Activated CD4-positive, alpha-beta T cell treated with anti-CD3 and anti-CD28 coated beads, Interleukin-2, amount 10 ng/mL, durations not matched to agents 7 days and 5 days (primary cell): ENCODE data around the gene RFT1. TPM values are rescaled to one million over a fixed set of nuclear protein-coding genes. Genes with fewer than 3 reads are reported as not detected.

ENCODE experiments used
- CTCF ChIA-PET: fragments of 350-600 bp; sonication (Branson Sonifier 250); formaldehyde crosslinking; loops from one replicate; lab custom pipeline; 2021; ENCODE audit warnings: antibody characterized with exemption; lab: Charles Lee
- POLR2A ChIA-PET: fragments of 350-600 bp; sonication (Branson Sonifier 250); formaldehyde crosslinking; loops from one replicate; lab custom pipeline; 2021; ENCODE audit warnings: antibody characterized with exemption; lab: Charles Lee
- DNase-seq: peaks from one replicate; pipeline ENCODE4 v3.0.0-alpha.2; 2020
- H3K27ac Mint-ChIP-seq: one replicate; pipeline ENCODE4 v1.8.0; 2021; ENCODE audit warnings: mild to moderate bottlenecking, moderate library complexity, mixed read lengths
- H3K27me3 Mint-ChIP-seq: one replicate; pipeline ENCODE4 v1.8.0; 2021; ENCODE audit warnings: mixed read lengths
- H3K36me3 Mint-ChIP-seq: one replicate; pipeline ENCODE4 v1.8.0; 2021; ENCODE audit warnings: low read depth, mixed read lengths
- H3K4me1 Mint-ChIP-seq: one replicate; pipeline ENCODE4 v1.8.0; 2021; ENCODE audit warnings: mixed read lengths
- H3K4me3 Mint-ChIP-seq: one replicate; pipeline ENCODE4 v1.8.0; 2021; ENCODE audit warnings: mild to moderate bottlenecking, moderate library complexity, mixed read lengths
- H3K9me3 Mint-ChIP-seq: one replicate; pipeline ENCODE4 v1.8.0; 2021; ENCODE audit warnings: mixed read lengths
- total RNA-seq, 2 experiments: library from RNA; stranded (reverse); gene quantifications; one replicate each; pipeline ENCODE4 v1.2.3, GENCODE V29; 2021

RFT1 gene
- total RNA-seq, 2 experiments from 2014 or later = 33.3 to 34.1 TPM

GRCh38 chr3:53083949-53084309 lies 46.3 kb downstream of the RFT1 start:
- no peaks in the 10 kb centered on the region for H3K4me1 Mint-ChIP-seq
- no peak for DNase-seq
- POLR2A ChIA-PET = no interaction called here
- no peak overlapping the region for H3K27ac Mint-ChIP-seq
- CTCF ChIA-PET = interaction anchor here (1.3 to 1.7 kb wide), 2 partner anchors 25 to 153 kb away, joined by 3 to 6 read pairs; no protein-coding TSS in a partner anchor
- no peaks in the 10 kb centered on the region for H3K9me3 Mint-ChIP-seq
- H3K4me3 Mint-ChIP-seq = no peak overlapping the region
- peaks cover 14% of the 10 kb centered on the region for H3K36me3 Mint-ChIP-seq
- no peaks in the 10 kb centered on the region for H3K27me3 Mint-ChIP-seq

DNA sequence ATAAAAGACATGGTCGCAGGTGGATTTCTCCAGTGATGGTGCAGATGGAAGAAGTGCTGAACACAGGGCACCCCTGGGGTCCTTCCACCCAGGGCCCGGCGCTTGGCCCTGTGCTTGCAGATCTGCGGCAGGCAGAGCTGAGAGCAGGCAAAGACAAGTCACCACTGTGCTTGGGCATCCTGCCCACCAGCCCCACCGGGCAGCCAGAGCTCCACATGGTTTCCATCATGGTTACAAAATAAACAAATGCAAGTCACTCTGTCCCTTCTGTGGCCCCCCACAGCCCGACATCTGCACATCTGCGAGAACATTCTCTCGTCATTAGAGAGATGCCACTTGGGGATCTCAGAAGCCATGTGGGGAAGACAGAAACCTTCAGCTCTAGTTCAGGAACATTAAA lies 46.7 kb downstream of the RFT1 start:
- Mint-ChIP-seq H3K27ac (no peak overlapping the region), H3K27me3 (no peaks in the 10 kb centered on the region), H3K4me1 (no peaks in the 10 kb centered on the region), H3K9me3 (no peaks in the 10 kb centered on the region), H3K36me3 (peaks cover 14% of the 10 kb centered on the region), H3K4me3 (no peak overlapping the region)
- no peak for DNase-seq
- ChIA-PET POLR2A (no interaction called here), CTCF (interaction anchor here (1.3 to 1.7 kb wide), 2 partner anchors 25 to 152 kb away, joined by 3 to 6 read pairs; no protein-coding TSS in a partner anchor)

DNA sequence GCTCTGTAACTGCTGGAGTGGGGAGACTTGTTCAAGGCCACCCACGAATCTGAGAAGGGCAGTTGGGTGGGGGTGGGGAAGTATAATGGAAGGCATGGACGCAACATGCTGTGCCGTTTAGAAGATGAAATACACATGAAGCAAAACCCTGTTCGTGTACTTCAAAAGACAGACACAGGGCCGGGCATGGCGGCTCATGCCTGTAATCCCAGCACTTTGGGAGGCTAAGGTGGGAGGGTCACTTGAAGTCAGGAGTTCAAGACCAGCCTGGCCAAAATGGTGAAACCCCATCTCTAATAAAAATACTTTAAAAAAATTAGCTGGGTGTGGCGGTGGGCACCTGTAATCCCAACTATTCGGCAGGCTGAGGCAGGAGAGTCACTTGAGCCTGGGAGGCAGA lies 47.5 kb downstream of the RFT1 start:
- CTCF ChIA-PET = interaction anchor here (1.7 kb wide), 1 partner anchor 26 kb away, joined by 6 read pairs; no protein-coding TSS in a partner anchor
- no peaks in the 10 kb centered on the region for H3K27me3 Mint-ChIP-seq
- POLR2A ChIA-PET = no interaction called here
- no peak for DNase-seq
- H3K27ac Mint-ChIP-seq = no peak overlapping the region
- peaks cover 11% of the 10 kb centered on the region for H3K36me3 Mint-ChIP-seq
- no peaks in the 10 kb centered on the region for H3K9me3 Mint-ChIP-seq
- H3K4me1 Mint-ChIP-seq = no peaks in the 10 kb centered on the region
- no peak overlapping the region for H3K4me3 Mint-ChIP-seq

- peak overlapping the region; percentile 17 for H3K27ac Mint-ChIP-seq
- no peaks in the 10 kb centered on the region for H3K27me3 Mint-ChIP-seq
- no peaks in the 10 kb centered on the region for H3K4me1 Mint-ChIP-seq
- ChIA-PET CTCF (interaction anchor here (1.2 kb wide), 1 partner anchor 12 kb away, joined by 4 read pairs; no protein-coding TSS in a partner anchor), POLR2A (no interaction called here)
- H3K36me3 Mint-ChIP-seq = peaks cover 7% of the 10 kb centered on the region
- no peak overlapping the region for H3K4me3 Mint-ChIP-seq
- no peaks in the 10 kb centered on the region for H3K9me3 Mint-ChIP-seq
- DNase-seq = no peak
Observed at GRCh38 chr3:53081318-53081717, 48.9 kb downstream of the RFT1 start.

GRCh38 chr3:53080612-53081205 lies 49.5 kb downstream of the RFT1 start:
- ChIA-PET CTCF (interaction anchor here (1.2 kb wide), 3 partner anchors 13 to 149 kb away, joined by 3 to 4 read pairs (median 3); no protein-coding TSS in a partner anchor), POLR2A (no interaction called here)
- no peak for DNase-seq
- peaks cover 7% of the 10 kb centered on the region for H3K36me3 Mint-ChIP-seq
- no peaks in the 10 kb centered on the region for H3K9me3 Mint-ChIP-seq
- no peaks in the 10 kb centered on the region for H3K27me3 Mint-ChIP-seq
- H3K27ac Mint-ChIP-seq = no peak overlapping the region
- no peaks in the 10 kb centered on the region for H3K4me1 Mint-ChIP-seq
- H3K4me3 Mint-ChIP-seq = no peak overlapping the region

- Mint-ChIP-seq H3K4me1 (no peaks in the 10 kb centered on the region), H3K27ac (no peak overlapping the region), H3K9me3 (no peaks in the 10 kb centered on the region), H3K4me3 (no peak overlapping the region), H3K36me3 (peaks cover 7% of the 10 kb centered on the region), H3K27me3 (no peaks in the 10 kb centered on the region)
- CTCF ChIA-PET = interaction anchor here (0.7 to 1.2 kb wide), 4 partner anchors 9 to 148 kb away, joined by 3 to 4 read pairs (median 3); no protein-coding TSS in a partner anchor
- POLR2A ChIA-PET = no interaction called here
- DNase-seq = no peak
Observed at GRCh38 chr3:53079791-53080555, 50.3 kb downstream of the RFT1 start.

GRCh38 chr3:53079147-53079546 lies 51.1 kb downstream of the RFT1 start:
- ChIA-PET CTCF (interaction anchor here (0.7 to 1.2 kb wide), 4 partner anchors 10 to 148 kb away, joined by 3 read pairs; no protein-coding TSS in a partner anchor), POLR2A (no interaction called here)
- H3K27me3 Mint-ChIP-seq = no peaks in the 10 kb centered on the region
- H3K4me3 Mint-ChIP-seq = no peak overlapping the region
- no peak overlapping the region for H3K27ac Mint-ChIP-seq
- H3K4me1 Mint-ChIP-seq = peaks cover 5% of the 10 kb centered on the region
- H3K36me3 Mint-ChIP-seq = peaks cover 5% of the 10 kb centered on the region
- DNase-seq = no peak
- no peaks in the 10 kb centered on the region for H3K9me3 Mint-ChIP-seq

DNA sequence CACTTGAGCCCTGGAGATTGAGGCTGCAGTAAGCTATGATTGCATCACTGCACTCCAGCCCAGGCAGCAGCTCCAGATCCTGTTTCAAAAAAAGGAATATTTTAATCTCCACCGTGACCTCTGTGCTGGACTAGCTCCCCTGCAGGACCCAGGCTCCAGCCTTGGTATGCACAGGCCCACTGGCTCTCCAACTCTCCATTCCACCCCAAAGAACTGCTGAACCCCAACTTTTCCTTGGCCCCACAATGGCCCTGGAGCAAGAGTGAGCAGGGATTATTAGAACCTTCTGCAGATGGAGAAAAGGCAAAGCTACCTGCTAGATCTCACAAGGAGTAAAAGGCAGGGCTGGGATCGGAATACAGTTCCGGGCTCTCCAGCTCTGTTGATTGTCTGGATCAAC lies 51.6 kb downstream of the RFT1 start:
- CTCF ChIA-PET = interaction anchor here (0.7 kb wide), 1 partner anchor 10 kb away, joined by 3 read pairs; no protein-coding TSS in a partner anchor
- DNase-seq = no peak
- H3K4me1 Mint-ChIP-seq = peaks cover 6% of the 10 kb centered on the region
- no peak overlapping the region for H3K27ac Mint-ChIP-seq
- POLR2A ChIA-PET = no interaction called here
- peaks cover 1% of the 10 kb centered on the region for H3K36me3 Mint-ChIP-seq
- H3K27me3 Mint-ChIP-seq = no peaks in the 10 kb centered on the region
- H3K9me3 Mint-ChIP-seq = no peaks in the 10 kb centered on the region
- no peak overlapping the region for H3K4me3 Mint-ChIP-seq

DNA sequence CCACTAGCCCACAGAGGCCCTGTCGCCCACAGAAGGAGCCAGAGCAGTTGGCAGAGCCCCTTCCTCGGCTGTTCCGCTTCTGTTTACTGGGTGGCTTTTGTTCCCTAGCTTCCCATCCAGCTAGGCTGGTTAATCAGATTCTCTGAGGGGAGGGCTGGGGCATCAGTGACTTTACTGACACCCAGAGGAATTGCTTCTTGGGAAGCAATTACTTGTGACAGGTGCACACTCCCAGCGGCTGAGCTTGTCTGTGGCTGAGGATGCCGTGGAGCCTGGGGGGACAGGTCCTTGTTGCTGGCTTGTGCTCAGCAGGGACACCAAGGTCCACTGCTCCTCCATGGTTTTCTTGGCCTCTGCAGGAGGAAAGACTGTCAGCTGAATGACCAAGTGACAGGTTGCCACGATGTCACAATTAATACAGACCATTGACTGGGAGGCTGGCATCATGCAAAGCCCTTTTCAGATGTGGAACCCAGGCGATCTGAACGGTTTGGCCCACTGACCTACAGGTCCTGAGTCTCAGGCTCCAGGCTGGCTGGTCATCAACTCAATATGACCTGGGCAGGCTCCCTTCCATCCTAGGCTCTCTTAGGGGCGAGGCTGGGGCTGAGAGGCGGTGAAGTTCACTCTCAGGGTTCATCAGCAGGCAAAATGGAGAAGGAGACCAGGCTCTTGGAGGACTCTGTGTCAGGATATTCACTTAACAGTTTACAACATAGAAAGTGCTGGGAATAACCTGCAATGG lies 52.6 kb downstream of the RFT1 start:
- H3K4me1 Mint-ChIP-seq = peaks cover 16% of the 10 kb centered on the region

GRCh38 chr3:53075743-53076140 lies 54.5 kb downstream of the RFT1 start:
- ChIA-PET POLR2A (no interaction called here), CTCF (no interaction called here)
- no peak for DNase-seq
- no peaks in the 10 kb centered on the region for H3K27me3 Mint-ChIP-seq
- H3K27ac Mint-ChIP-seq = no peak overlapping the region
- peaks cover 24% of the 10 kb centered on the region for H3K4me1 Mint-ChIP-seq
- no peak overlapping the region for H3K4me3 Mint-ChIP-seq
- H3K36me3 Mint-ChIP-seq = no peaks in the 10 kb centered on the region
- H3K9me3 Mint-ChIP-seq = no peaks in the 10 kb centered on the region

More for the DNA sequence above, 52.6 kb downstream of the RFT1 start:
- Mint-ChIP-seq H3K4me3 (no peak overlapping the region), H3K9me3 (no peaks in the 10 kb centered on the region), H3K27me3 (no peaks in the 10 kb centered on the region), H3K36me3 (no peaks in the 10 kb centered on the region), H3K27ac (no peak overlapping the region)
- DNase-seq = no peak
- ChIA-PET POLR2A (no interaction called here), CTCF (no interaction called here)

GRCh38 chr3:53074761-53075742 lies 55.2 kb downstream of the RFT1 start:
- no peaks in the 10 kb centered on the region for H3K36me3 Mint-ChIP-seq
- POLR2A ChIA-PET = no interaction called here
- peak overlapping the region; percentile 64 for H3K27ac Mint-ChIP-seq
- H3K4me3 Mint-ChIP-seq = no peak overlapping the region
- peaks cover 24% of the 10 kb centered on the region for H3K4me1 Mint-ChIP-seq
- no peak for DNase-seq
- H3K9me3 Mint-ChIP-seq = no peaks in the 10 kb centered on the region
- no peaks in the 10 kb centered on the region for H3K27me3 Mint-ChIP-seq
- CTCF ChIA-PET = interaction anchor here (1.3 kb wide), 1 partner anchor 16 kb away, joined by 3 read pairs; no protein-coding TSS in a partner anchor

DNA sequence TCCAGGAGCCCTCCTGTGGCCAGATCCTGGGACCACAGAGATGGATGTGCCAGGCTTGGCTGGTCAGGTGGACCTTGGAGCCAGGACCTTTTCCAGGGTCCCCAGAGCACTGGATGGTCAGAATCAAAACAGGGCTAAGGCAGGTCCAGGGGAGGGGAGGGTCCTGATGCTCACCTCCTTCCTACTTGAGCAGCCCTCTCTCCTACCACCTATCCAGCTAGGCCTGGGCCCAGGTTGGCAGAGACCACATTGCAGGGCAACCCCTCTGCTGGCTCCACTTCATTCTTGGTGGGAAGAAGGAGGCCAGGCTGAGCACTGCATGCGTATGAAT lies 55.9 kb downstream of the RFT1 start:
- Mint-ChIP-seq H3K9me3 (no peaks in the 10 kb centered on the region), H3K4me3 (no peak overlapping the region), H3K27ac (peak overlapping the region; percentile 64), H3K36me3 (no peaks in the 10 kb centered on the region), H3K27me3 (no peaks in the 10 kb centered on the region), H3K4me1 (peaks cover 24% of the 10 kb centered on the region)
- ChIA-PET POLR2A (no interaction called here), CTCF (interaction anchor here (1.3 kb wide), 1 partner anchor 17 kb away, joined by 3 read pairs; no protein-coding TSS in a partner anchor)
- no peak for DNase-seq
